Activated T-helper 1 cell treated with anti-CD3 and anti-CD28 coated beads, Interleukin-12 subunit alpha, Interleukin-12 subunit beta, Interleukin-2, Interleukin-4 antibody, amounts not matched to agents 30 ng/mL and 10 ng/mL and 1 ng/mL, durations not matched to agents 14 hours and 24 hours and 36 hours (primary cell): ENCODE measurements around the gene FBLN2. TPM values are rescaled to one million over a fixed set of nuclear protein-coding genes. Genes with fewer than 3 reads are reported as not detected.

ENCODE experiments used
- DNase-seq: peaks from one replicate; pipeline ENCODE4 v3.0.0; 2021; ENCODE audit warnings: low spot score
- H3K27ac Mint-ChIP-seq: one replicate; pipeline ENCODE4 v1.8.0; 2021; ENCODE audit warnings: mild to moderate bottlenecking, mixed read lengths
- H3K27me3 Mint-ChIP-seq: one replicate; pipeline ENCODE4 v1.8.0; 2022; ENCODE audit warnings: mild to moderate bottlenecking, moderate library complexity, mixed read lengths; ENCODE audit not compliant: insufficient read depth
- H3K36me3 Mint-ChIP-seq: one replicate; pipeline ENCODE4 v1.8.0; 2021; ENCODE audit warnings: low read depth, mixed read lengths
- H3K4me1 Mint-ChIP-seq: one replicate; pipeline ENCODE4 v1.8.0; 2021; ENCODE audit warnings: low read depth, mixed read lengths
- H3K4me3 Mint-ChIP-seq: one replicate; pipeline ENCODE4 v1.8.0; 2021; ENCODE audit warnings: mild to moderate bottlenecking, moderate library complexity, mixed read lengths
- H3K9me3 Mint-ChIP-seq: one replicate; pipeline ENCODE4 v1.8.0; 2021; ENCODE audit warnings: mixed read lengths
- intact Hi-C: fragments of 100-400 bp; cut with micrococcal nuclease; formaldehyde crosslinking; loops from one replicate; pipeline ENCODE4 v1.15.1; 2024
- total RNA-seq: library from RNA; stranded (reverse); gene quantifications from 2 replicates; pipeline ENCODE4 v1.2.3, GENCODE V29; 2022

FBLN2 gene
- total RNA-seq, 1 donor from 2014 or later = not detected

GRCh38 chr3:13596426-13597205 lies 47.7 kb downstream of the FBLN2 start:
- Mint-ChIP-seq H3K36me3 (no peaks in the 10 kb centered on the region), H3K27ac (no peak overlapping the region), H3K9me3 (no peaks in the 10 kb centered on the region), H3K4me1 (no peaks in the 10 kb centered on the region), H3K27me3 (peaks cover 9% of the 10 kb centered on the region), H3K4me3 (no peak overlapping the region)
- intact Hi-C loops = no loop called here
- no peak for DNase-seq

- no peaks in the 10 kb centered on the region for H3K36me3 Mint-ChIP-seq
- H3K27ac Mint-ChIP-seq = no peak overlapping the region
- H3K4me1 Mint-ChIP-seq = no peaks in the 10 kb centered on the region
Observed at GRCh38 chr3:13597661-13598060, 48.7 kb downstream of the FBLN2 start.

GRCh38 chr3:13598201-13598600 lies 49.3 kb downstream of the FBLN2 start:
- no peaks in the 10 kb centered on the region for H3K36me3 Mint-ChIP-seq

More at GRCh38 chr3:13597661-13598060, 48.7 kb downstream of the FBLN2 start:
- DNase-seq = no peak
- Mint-ChIP-seq H3K27me3 (peaks cover 6% of the 10 kb centered on the region), H3K4me3 (no peak overlapping the region), H3K9me3 (no peaks in the 10 kb centered on the region)
- intact Hi-C loops = no loop called here

GRCh38 chr3:13598926-13599886 lies 50.3 kb downstream of the FBLN2 start:
- no peaks in the 10 kb centered on the region for H3K36me3 Mint-ChIP-seq
- H3K4me3 Mint-ChIP-seq = no peak overlapping the region
- H3K27ac Mint-ChIP-seq = no peak overlapping the region
- peaks cover 6% of the 10 kb centered on the region for H3K27me3 Mint-ChIP-seq
- no peaks in the 10 kb centered on the region for H3K4me1 Mint-ChIP-seq
- DNase-seq = no peak
- H3K9me3 Mint-ChIP-seq = no peaks in the 10 kb centered on the region
- intact Hi-C loops = no loop called here

More at GRCh38 chr3:13598201-13598600, 49.3 kb downstream of the FBLN2 start:
- Mint-ChIP-seq H3K9me3 (no peaks in the 10 kb centered on the region), H3K27me3 (peaks cover 6% of the 10 kb centered on the region), H3K4me3 (no peak overlapping the region), H3K27ac (no peak overlapping the region), H3K4me1 (no peaks in the 10 kb centered on the region)
- no peak for DNase-seq
- intact Hi-C loops = no loop called here

- H3K4me3 Mint-ChIP-seq = no peak overlapping the region
- no peaks in the 10 kb centered on the region for H3K4me1 Mint-ChIP-seq
- peaks cover 9% of the 10 kb centered on the region for H3K27me3 Mint-ChIP-seq
- no peaks in the 10 kb centered on the region for H3K9me3 Mint-ChIP-seq
- intact Hi-C loops = no loop called here
- no peaks in the 10 kb centered on the region for H3K36me3 Mint-ChIP-seq
- DNase-seq = no peak
- H3K27ac Mint-ChIP-seq = no peak overlapping the region
Observed at GRCh38 chr3:13599887-13600450, 51.0 kb downstream of the FBLN2 start.

GRCh38 chr3:13600950-13601691 lies 52.2 kb downstream of the FBLN2 start:
- intact Hi-C loops = no loop called here
- H3K27ac Mint-ChIP-seq = no peak overlapping the region
- H3K4me1 Mint-ChIP-seq = no peaks in the 10 kb centered on the region
- no peak overlapping the region for H3K4me3 Mint-ChIP-seq
- no peak for DNase-seq
- H3K27me3 Mint-ChIP-seq = peaks cover 10% of the 10 kb centered on the region
- H3K36me3 Mint-ChIP-seq = no peaks in the 10 kb centered on the region
- no peaks in the 10 kb centered on the region for H3K9me3 Mint-ChIP-seq

GRCh38 chr3:13601692-13602080 lies 52.8 kb downstream of the FBLN2 start:
- H3K4me1 Mint-ChIP-seq = no peaks in the 10 kb centered on the region
- intact Hi-C loops = no loop called here
- peaks cover 8% of the 10 kb centered on the region for H3K27me3 Mint-ChIP-seq
- no peak overlapping the region for H3K27ac Mint-ChIP-seq
- H3K9me3 Mint-ChIP-seq = no peaks in the 10 kb centered on the region
- H3K4me3 Mint-ChIP-seq = no peak overlapping the region
- DNase-seq = no peak
- H3K36me3 Mint-ChIP-seq = no peaks in the 10 kb centered on the region

GRCh38 chr3:13605555-13605954 lies 56.6 kb downstream of the FBLN2 start:
- H3K4me3 Mint-ChIP-seq = no peak overlapping the region
- intact Hi-C loops = no loop called here
- no peaks in the 10 kb centered on the region for H3K36me3 Mint-ChIP-seq
- no peak overlapping the region for H3K27ac Mint-ChIP-seq
- H3K9me3 Mint-ChIP-seq = no peaks in the 10 kb centered on the region
- H3K27me3 Mint-ChIP-seq = peaks cover 4% of the 10 kb centered on the region
- no peak for DNase-seq
- no peaks in the 10 kb centered on the region for H3K4me1 Mint-ChIP-seq

- Mint-ChIP-seq H3K36me3 (no peaks in the 10 kb centered on the region), H3K27me3 (peaks cover 4% of the 10 kb centered on the region), H3K9me3 (no peaks in the 10 kb centered on the region), H3K4me1 (no peaks in the 10 kb centered on the region), H3K4me3 (no peak overlapping the region), H3K27ac (no peak overlapping the region)
- intact Hi-C loops = no loop called here
- no peak for DNase-seq
Observed at GRCh38 chr3:13607821-13608597, 59.1 kb downstream of the FBLN2 start.

- H3K27me3 Mint-ChIP-seq = peaks cover 4% of the 10 kb centered on the region
Observed at GRCh38 chr3:13608969-13609725, 60.2 kb downstream of the FBLN2 start.

GRCh38 chr3:13610006-13610570 lies 61.2 kb downstream of the FBLN2 start:
- no peak for DNase-seq
- Mint-ChIP-seq H3K4me1 (no peaks in the 10 kb centered on the region), H3K9me3 (no peaks in the 10 kb centered on the region), H3K27ac (no peak overlapping the region), H3K36me3 (no peaks in the 10 kb centered on the region), H3K27me3 (peaks cover 2% of the 10 kb centered on the region), H3K4me3 (no peak overlapping the region)
- intact Hi-C loops = no loop called here

More at GRCh38 chr3:13608969-13609725, 60.2 kb downstream of the FBLN2 start:
- Mint-ChIP-seq H3K4me3 (no peak overlapping the region), H3K36me3 (no peaks in the 10 kb centered on the region), H3K27ac (no peak overlapping the region), H3K9me3 (no peaks in the 10 kb centered on the region), H3K4me1 (no peaks in the 10 kb centered on the region)
- no peak for DNase-seq
- intact Hi-C loops = no loop called here
